Measurements from ENCODE around the gene RAB12. TPM values are rescaled to one million over a fixed set of nuclear protein-coding genes. Genes with fewer than 3 reads are reported as not detected.
"Not testable (repeated sequence)": the region's sequence is repeated elsewhere in the genome, so short reads cannot be mapped to it uniquely, and the experiment has no call there.

RAB12 gene
- total and polyA plus RNA-seq, 2 donors from 2014 or later = 37.7 to 46.7 TPM

DNA sequence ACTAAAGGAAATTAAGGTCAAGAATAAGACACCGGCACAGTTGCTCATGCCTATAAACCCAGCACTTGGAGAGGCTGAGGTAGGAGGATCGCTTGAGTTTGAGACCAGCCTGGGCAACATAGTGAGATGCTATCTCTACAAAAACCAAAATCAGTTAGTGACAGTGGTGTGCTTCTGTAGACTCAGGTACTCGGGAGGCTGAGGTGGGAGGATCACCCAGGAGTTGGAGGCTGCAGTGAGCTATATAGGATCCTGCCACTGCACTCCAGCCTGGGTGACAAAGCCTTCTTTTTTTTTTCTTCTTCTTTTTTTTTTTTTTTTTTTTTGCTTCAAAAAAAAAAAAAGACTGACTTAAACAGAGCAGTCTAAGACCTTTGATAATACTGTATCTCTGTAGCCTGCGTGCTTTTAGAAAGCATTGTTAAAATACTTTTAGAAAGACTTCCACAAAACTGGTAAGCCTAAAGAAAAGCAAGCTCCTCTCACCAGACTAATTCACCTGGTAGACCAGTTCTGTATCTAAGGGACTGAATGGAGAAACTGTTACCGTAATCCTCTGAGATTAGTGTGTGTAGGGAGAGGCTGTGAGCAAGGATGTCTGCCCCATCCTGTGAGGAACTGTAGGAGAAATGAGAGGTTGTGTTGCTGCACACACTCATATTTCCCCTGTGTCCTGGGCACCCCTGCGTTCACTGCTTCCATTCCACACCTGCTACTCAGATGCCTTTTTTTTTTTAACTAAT is 10.8 kb downstream of the RAB12 start:
- Histone ChIP-seq H3K4me3 (ENCODE audit: low read length in 3 of 3) (no peak overlapping the region), H3K9ac (ENCODE audit: low read length in 3 of 3) (no peak overlapping the region), H3K36me3 (ENCODE audit: control insufficient read depth in 2 of 3, insufficient read depth in 3 of 3, low read length in 3 of 3) (no peaks in the 10 kb centered on the region), H3K27ac (ENCODE audit: low read depth in 2 of 2, low read length in 2 of 2) (peak overlapping the region in 1 of 2 donors; percentile 49), H3K27me3 (ENCODE audit: control insufficient read depth, insufficient read depth, low read length) (no peaks in the 10 kb centered on the region), H3K9me3 (ENCODE audit: control insufficient read depth in 2 of 3, insufficient read depth in 1 of 3, low read length in 3 of 3) (no peaks in the 10 kb centered on the region), H3K4me1 (ENCODE audit: control insufficient read depth in 2 of 3, insufficient read depth in 2 of 3, low read depth in 1 of 3, low read length in 3 of 3) (peaks cover 0 to 15% (median 6%) of the 10 kb centered on the region in 3 donors)
- TF ChIP-seq, protein P1, sequence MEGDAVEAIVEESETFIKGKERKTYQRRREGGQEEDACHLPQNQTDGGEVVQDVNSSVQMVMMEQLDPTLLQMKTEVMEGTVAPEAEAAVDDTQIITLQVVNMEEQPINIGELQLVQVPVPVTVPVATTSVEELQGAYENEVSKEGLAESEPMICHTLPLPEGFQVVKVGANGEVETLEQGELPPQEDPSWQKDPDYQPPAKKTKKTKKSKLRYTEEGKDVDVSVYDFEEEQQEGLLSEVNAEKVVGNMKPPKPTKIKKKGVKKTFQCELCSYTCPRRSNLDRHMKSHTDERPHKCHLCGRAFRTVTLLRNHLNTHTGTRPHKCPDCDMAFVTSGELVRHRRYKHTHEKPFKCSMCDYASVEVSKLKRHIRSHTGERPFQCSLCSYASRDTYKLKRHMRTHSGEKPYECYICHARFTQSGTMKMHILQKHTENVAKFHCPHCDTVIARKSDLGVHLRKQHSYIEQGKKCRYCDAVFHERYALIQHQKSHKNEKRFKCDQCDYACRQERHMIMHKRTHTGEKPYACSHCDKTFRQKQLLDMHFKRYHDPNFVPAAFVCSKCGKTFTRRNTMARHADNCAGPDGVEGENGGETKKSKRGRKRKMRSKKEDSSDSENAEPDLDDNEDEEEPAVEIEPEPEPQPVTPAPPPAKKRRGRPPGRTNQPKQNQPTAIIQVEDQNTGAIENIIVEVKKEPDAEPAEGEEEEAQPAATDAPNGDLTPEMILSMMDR (IDR thresholded peaks at IDR 0.05; ENCODE audit: borderline replicate concordance, extremely low read depth, insufficient read depth) = no peak
- intact Hi-C loops (cut with DNase I) = no loop called here
- DNase-seq = no peak
- no peak for FAIRE-seq

DNA sequence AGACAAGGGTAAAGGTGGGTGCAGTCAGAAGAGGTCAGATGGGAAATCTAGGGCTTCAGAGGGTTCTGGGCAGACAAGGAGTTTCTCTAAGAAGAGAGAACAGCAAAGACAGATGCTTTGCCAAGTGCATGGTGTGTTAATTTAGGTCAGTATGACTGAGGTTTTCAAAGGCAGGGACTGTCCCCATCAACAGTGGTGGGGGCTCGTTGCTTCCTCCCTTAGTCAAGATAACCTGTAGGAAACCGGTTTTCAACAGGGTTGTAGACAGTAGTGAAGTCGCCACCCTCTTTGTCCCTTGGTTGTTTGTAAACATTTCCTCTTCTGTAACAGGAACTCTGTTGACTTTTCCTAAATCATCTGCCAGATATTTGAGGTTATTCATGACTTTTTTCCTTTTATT is 11.6 kb downstream of the RAB12 start:
- no peak overlapping the region for H3K9ac ChIP-seq (ENCODE audit: low read length in 3 of 3)
- peaks cover 0 to 14% (median 8%) of the 10 kb centered on the region in 3 donors for H3K4me1 ChIP-seq (ENCODE audit: control insufficient read depth in 2 of 3, insufficient read depth in 2 of 3, low read depth in 1 of 3, low read length in 3 of 3)
- H3K36me3 ChIP-seq (ENCODE audit: control insufficient read depth in 2 of 3, insufficient read depth in 3 of 3, low read length in 3 of 3) = no peaks in the 10 kb centered on the region
- H3K4me3 ChIP-seq (ENCODE audit: low read length in 3 of 3) = no peak overlapping the region
- FAIRE-seq (no peak), DNase-seq (no peak)
- TF ChIP-seq, protein P1 (IDR thresholded peaks at IDR 0.05; ENCODE audit: borderline replicate concordance, extremely low read depth, insufficient read depth) = no peak
- H3K27me3 ChIP-seq (ENCODE audit: control insufficient read depth, insufficient read depth, low read length) = no peaks in the 10 kb centered on the region
- H3K27ac ChIP-seq (ENCODE audit: low read depth in 2 of 2, low read length in 2 of 2) = peak overlapping the region in 1 of 2 donors; percentile 49
- no peaks in the 10 kb centered on the region for H3K9me3 ChIP-seq (ENCODE audit: control insufficient read depth in 2 of 3, insufficient read depth in 1 of 3, low read length in 3 of 3)
- intact Hi-C loops (cut with DNase I) = no loop called here

DNA sequence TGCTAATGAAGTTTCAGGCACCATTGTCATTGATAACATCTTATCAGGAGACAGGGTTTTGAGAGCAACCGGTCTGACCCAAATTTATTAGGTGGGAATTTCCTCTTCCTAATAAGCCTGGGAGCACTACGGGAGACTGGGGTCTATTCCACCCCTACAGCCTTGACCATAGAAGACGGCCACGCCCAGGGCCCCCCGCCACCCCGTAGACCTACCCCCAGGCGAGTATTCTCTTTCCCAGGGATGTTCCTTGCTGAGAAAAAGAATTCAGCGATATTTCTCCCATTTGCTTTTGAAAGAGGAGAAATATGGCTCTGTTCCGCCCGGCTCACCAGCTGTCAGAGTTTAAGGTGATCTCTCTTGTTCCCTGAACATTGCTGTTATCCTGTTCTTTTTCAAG is 13.4 kb downstream of the RAB12 start:
- H3K27ac ChIP-seq (ENCODE audit: low read depth in 2 of 2, low read length in 2 of 2); H3K9ac ChIP-seq (ENCODE audit: low read length in 3 of 3); H3K27me3 ChIP-seq (ENCODE audit: control insufficient read depth, insufficient read depth, low read length); H3K4me3 ChIP-seq (ENCODE audit: low read length in 3 of 3); FAIRE-seq; H3K36me3 ChIP-seq (ENCODE audit: control insufficient read depth in 2 of 3, insufficient read depth in 3 of 3, low read length in 3 of 3); DNase-seq; H3K9me3 ChIP-seq (ENCODE audit: control insufficient read depth in 2 of 3, insufficient read depth in 1 of 3, low read length in 3 of 3); intact Hi-C loops (cut with DNase I): not testable (repeated sequence)
- H3K4me1 ChIP-seq (ENCODE audit: control insufficient read depth in 2 of 3, insufficient read depth in 2 of 3, low read depth in 1 of 3, low read length in 3 of 3) = peaks cover 0 to 14% (median 8%) of the 10 kb centered on the region in 3 donors

DNA sequence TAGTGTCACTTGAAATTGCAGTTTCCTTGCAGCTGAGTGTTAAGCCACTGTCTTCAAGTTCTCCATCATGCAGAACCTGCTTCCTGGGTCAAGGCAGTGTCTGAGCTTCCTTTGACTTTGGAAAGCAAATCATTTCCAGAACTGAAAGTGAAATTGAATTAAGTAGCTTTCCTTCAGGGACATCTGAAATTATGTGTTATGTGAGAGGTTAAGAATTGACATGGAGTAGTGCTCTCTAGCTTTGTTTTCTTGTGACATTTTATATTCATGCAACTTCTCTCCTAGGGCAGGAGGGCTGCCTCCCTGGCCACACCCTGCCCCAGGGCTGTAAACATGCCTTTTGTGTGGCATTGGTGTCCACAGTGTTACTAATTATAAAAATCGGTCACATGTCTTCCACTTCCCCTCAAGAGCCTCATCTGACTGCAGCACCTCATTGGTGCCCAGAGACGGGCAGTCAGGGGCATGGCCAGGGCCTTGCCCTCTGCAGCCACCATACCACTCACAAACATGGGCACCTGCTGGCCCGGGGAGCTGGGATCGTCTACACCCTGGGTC is 14.4 kb downstream of the RAB12 start:
- Histone ChIP-seq H3K36me3 (ENCODE audit: control insufficient read depth in 2 of 3, insufficient read depth in 3 of 3, low read length in 3 of 3) (peaks cover 0 to 3% (median 2%) of the 10 kb centered on the region in 3 donors), H3K27ac (ENCODE audit: low read depth in 2 of 2, low read length in 2 of 2) (peak overlapping the region; percentile 18 to 73), H3K4me3 (ENCODE audit: low read length in 3 of 3) (peak overlapping the region in 2 of 3 donors; percentile 15 to 27), H3K9ac (ENCODE audit: low read length in 3 of 3) (peak overlapping the region in 1 of 3 donors; percentile 20), H3K4me1 (ENCODE audit: control insufficient read depth in 2 of 3, insufficient read depth in 2 of 3, low read depth in 1 of 3, low read length in 3 of 3) (peaks cover 0 to 14% (median 8%) of the 10 kb centered on the region in 3 donors), H3K27me3 (ENCODE audit: control insufficient read depth, insufficient read depth, low read length) (no peaks in the 10 kb centered on the region), H3K9me3 (ENCODE audit: control insufficient read depth in 2 of 3, insufficient read depth in 1 of 3, low read length in 3 of 3) (no peaks in the 10 kb centered on the region)
- DNase-seq = peak in 2 of 5 donors; percentile 26 to 72
- FAIRE-seq = no peak
- intact Hi-C loops (cut with DNase I) = no loop called here
- TF ChIP-seq, protein P1 (IDR thresholded peaks at IDR 0.05; ENCODE audit: borderline replicate concordance, extremely low read depth, insufficient read depth) = no peak
